HepG2 (cell line): Measurements from ENCODE around the gene IKZF4.
"Not testable (repeated sequence)": the region's sequence is repeated elsewhere in the genome, so short reads cannot be mapped to it uniquely, and the experiment has no call there.

Source experiments
- MLLT10 ChIP-seq: sonication (generic); formaldehyde crosslinking; IDR thresholded peaks from 2 replicates; pipeline ENCODE4 v1.4.0; 2020; ENCODE audit warnings: missing genetic modification reagents
- RBM22 ChIP-seq: fragments of 200-400 bp; formaldehyde crosslinking; optimal IDR thresholded peaks from 2 replicates; pipeline ENCODE3; 2017; ENCODE audit warnings: mild to moderate bottlenecking, low read length, moderate library complexity
- SMC3 ChIP-seq: IDR thresholded peaks from 2 replicates; pipeline ENCODE4 v1.6.1; 2011; ENCODE audit warnings: low read length, improper control_type of control experiment
- YY1 ChIP-seq: IDR thresholded peaks from 2 replicates; pipeline ENCODE4 v1.6.1; 2011; ENCODE audit warnings: low read length, low read depth, moderate library complexity, mild to moderate bottlenecking; ENCODE audit not compliant: insufficient read depth, insufficient replicate concordance

- not testable (repeated sequence) for TF ChIP-seq MLLT10, RBM22, YY1, SMC3
Observed at GRCh38 chr12:56059964-56060363, 39.1 kb downstream of the IKZF4 start.
